ENCODE measurements around the gene MRC2.

DNA sequence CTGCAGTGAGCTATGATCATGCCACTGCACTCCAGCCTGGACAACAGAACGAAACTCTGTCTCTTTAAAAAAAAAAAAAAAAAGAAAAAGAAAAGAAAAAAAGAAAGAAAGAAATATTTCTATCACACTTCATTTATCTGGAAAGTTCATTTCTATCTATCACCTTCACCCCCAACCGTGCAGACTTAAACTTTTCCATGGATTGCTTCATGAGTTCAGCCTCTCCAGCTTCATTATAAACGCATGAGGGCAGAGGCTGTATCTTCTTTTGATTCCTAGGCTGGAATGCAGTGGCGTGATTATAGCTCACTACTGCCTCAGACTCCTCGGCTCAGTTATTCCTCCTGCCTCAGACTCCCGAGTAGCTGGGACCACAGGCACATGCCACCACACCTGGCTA lies 28.2 kb downstream of the MRC2 start:
- TF ChIP-seq, protein P1, sequence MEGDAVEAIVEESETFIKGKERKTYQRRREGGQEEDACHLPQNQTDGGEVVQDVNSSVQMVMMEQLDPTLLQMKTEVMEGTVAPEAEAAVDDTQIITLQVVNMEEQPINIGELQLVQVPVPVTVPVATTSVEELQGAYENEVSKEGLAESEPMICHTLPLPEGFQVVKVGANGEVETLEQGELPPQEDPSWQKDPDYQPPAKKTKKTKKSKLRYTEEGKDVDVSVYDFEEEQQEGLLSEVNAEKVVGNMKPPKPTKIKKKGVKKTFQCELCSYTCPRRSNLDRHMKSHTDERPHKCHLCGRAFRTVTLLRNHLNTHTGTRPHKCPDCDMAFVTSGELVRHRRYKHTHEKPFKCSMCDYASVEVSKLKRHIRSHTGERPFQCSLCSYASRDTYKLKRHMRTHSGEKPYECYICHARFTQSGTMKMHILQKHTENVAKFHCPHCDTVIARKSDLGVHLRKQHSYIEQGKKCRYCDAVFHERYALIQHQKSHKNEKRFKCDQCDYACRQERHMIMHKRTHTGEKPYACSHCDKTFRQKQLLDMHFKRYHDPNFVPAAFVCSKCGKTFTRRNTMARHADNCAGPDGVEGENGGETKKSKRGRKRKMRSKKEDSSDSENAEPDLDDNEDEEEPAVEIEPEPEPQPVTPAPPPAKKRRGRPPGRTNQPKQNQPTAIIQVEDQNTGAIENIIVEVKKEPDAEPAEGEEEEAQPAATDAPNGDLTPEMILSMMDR (IDR thresholded peaks at IDR 0.05) = no peak
- no peak for TF ChIP-seq NFIC (IDR thresholded peaks at IDR 0.05; ENCODE audit: borderline replicate concordance)
- no peak for TF ChIP-seq SMC3 (IDR thresholded peaks at IDR 0.05; ENCODE audit: low read depth, low read length)
- no peak for TF ChIP-seq CHD2 (IDR thresholded peaks at IDR 0.05; ENCODE audit: low read length, partially characterized antibody)
- no peak for TF ChIP-seq GABPA (IDR thresholded peaks at IDR 0.05; ENCODE audit: low read depth)
- TF ChIP-seq MXI1 (IDR thresholded peaks at IDR 0.05; ENCODE audit: low read depth, low read length) = no peak
- TF ChIP-seq MEF2A (IDR thresholded peaks at IDR 0.05; ENCODE audit: borderline replicate concordance, low read depth) = no peak
- TF ChIP-seq JUND (IDR thresholded peaks at IDR 0.05) = no peak
- no peak for TF ChIP-seq TCF12 (IDR thresholded peaks at IDR 0.05)
- no peak for TF ChIP-seq EZH2phosphoT487 (IDR thresholded peaks at IDR 0.05; ENCODE audit: borderline replicate concordance, low read depth)
- TF ChIP-seq, protein P2, sequence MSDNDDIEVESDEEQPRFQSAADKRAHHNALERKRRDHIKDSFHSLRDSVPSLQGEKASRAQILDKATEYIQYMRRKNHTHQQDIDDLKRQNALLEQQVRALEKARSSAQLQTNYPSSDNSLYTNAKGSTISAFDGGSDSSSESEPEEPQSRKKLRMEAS (IDR thresholded peaks at IDR 0.05; ENCODE audit: low read depth) = no peak
- TF ChIP-seq, protein P3, sequence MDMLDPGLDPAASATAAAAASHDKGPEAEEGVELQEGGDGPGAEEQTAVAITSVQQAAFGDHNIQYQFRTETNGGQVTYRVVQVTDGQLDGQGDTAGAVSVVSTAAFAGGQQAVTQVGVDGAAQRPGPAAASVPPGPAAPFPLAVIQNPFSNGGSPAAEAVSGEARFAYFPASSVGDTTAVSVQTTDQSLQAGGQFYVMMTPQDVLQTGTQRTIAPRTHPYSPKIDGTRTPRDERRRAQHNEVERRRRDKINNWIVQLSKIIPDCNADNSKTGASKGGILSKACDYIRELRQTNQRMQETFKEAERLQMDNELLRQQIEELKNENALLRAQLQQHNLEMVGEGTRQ (IDR thresholded peaks at IDR 0.05; ENCODE audit: borderline replicate concordance, low read depth, low read length) = no peak
- TF ChIP-seq, protein P4, sequence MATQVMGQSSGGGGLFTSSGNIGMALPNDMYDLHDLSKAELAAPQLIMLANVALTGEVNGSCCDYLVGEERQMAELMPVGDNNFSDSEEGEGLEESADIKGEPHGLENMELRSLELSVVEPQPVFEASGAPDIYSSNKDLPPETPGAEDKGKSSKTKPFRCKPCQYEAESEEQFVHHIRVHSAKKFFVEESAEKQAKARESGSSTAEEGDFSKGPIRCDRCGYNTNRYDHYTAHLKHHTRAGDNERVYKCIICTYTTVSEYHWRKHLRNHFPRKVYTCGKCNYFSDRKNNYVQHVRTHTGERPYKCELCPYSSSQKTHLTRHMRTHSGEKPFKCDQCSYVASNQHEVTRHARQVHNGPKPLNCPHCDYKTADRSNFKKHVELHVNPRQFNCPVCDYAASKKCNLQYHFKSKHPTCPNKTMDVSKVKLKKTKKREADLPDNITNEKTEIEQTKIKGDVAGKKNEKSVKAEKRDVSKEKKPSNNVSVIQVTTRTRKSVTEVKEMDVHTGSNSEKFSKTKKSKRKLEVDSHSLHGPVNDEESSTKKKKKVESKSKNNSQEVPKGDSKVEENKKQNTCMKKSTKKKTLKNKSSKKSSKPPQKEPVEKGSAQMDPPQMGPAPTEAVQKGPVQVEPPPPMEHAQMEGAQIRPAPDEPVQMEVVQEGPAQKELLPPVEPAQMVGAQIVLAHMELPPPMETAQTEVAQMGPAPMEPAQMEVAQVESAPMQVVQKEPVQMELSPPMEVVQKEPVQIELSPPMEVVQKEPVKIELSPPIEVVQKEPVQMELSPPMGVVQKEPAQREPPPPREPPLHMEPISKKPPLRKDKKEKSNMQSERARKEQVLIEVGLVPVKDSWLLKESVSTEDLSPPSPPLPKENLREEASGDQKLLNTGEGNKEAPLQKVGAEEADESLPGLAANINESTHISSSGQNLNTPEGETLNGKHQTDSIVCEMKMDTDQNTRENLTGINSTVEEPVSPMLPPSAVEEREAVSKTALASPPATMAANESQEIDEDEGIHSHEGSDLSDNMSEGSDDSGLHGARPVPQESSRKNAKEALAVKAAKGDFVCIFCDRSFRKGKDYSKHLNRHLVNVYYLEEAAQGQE (IDR thresholded peaks at IDR 0.05; ENCODE audit: low read depth, low read length) = no peak
- TF ChIP-seq POLR2AphosphoS5 (IDR thresholded peaks at IDR 0.05; ENCODE audit: low read depth, low read length) = no peak

Measured in SK-N-SH (cell line).